COLO668 (cell line): ENCODE data around the gene LYRM4.
"Not testable (repeated sequence)": the region's sequence is repeated elsewhere in the genome, so short reads cannot be mapped to it uniquely, and the experiment has no call there.

Source experiments
- DNase-seq: peaks from one replicate; lab custom pipeline; 2025; ENCODE audit not compliant: unreplicated experiment; lab: John Stamatoyannopoulos, UW

Gene LYRM4

GRCh38 chr6:5125152-5126006 is 135.4 kb downstream of the LYRM4 start:
- DNase-seq = no peak

- no peak for DNase-seq
These were observed 136.2 kb downstream of the LYRM4 start for GRCh38 chr6:5124526-5124925.

- DNase-seq = no peak
These were observed 137.2 kb downstream of the LYRM4 start for GRCh38 chr6:5123296-5124143.

GRCh38 chr6:5122504-5123112 is 138.1 kb downstream of the LYRM4 start:
- DNase-seq = no peak

GRCh38 chr6:5121956-5122355 is 138.8 kb downstream of the LYRM4 start:
- DNase-seq = no peak

- DNase-seq = no peak
These were observed 139.3 kb downstream of the LYRM4 start for GRCh38 chr6:5121479-5121878.

- DNase-seq = not testable (repeated sequence)
These were observed 140.2 kb downstream of the LYRM4 start for GRCh38 chr6:5120543-5120942.

GRCh38 chr6:5120011-5120410 is 140.7 kb downstream of the LYRM4 start:
- DNase-seq = no peak

- DNase-seq = no peak
These were observed 141.4 kb downstream of the LYRM4 start for GRCh38 chr6:5119090-5119951.

- DNase-seq = no peak
These were observed 144.3 kb downstream of the LYRM4 start for GRCh38 chr6:5116243-5116991.

- DNase-seq = no peak
These were observed 145.6 kb downstream of the LYRM4 start for GRCh38 chr6:5115168-5115567.

- no peak for DNase-seq
These were observed 147.7 kb downstream of the LYRM4 start for GRCh38 chr6:5113096-5113495.

GRCh38 chr6:5112066-5112799 is 148.5 kb downstream of the LYRM4 start:
- DNase-seq = no peak

GRCh38 chr6:5111626-5112025 is 149.1 kb downstream of the LYRM4 start:
- DNase-seq = no peak

GRCh38 chr6:5110246-5110645 is 150.5 kb downstream of the LYRM4 start:
- DNase-seq = no peak

- DNase-seq = no peak
These were observed 151.3 kb downstream of the LYRM4 start for GRCh38 chr6:5109436-5109835.

GRCh38 chr6:5108536-5109150 is 152.1 kb downstream of the LYRM4 start:
- no peak for DNase-seq

GRCh38 chr6:5108068-5108467 is 152.7 kb downstream of the LYRM4 start:
- no peak for DNase-seq

- no peak for DNase-seq
These were observed 153.4 kb downstream of the LYRM4 start for GRCh38 chr6:5107341-5107740.
